ENCODE data around the gene TARM1.

The TARM1 gene

DNA sequence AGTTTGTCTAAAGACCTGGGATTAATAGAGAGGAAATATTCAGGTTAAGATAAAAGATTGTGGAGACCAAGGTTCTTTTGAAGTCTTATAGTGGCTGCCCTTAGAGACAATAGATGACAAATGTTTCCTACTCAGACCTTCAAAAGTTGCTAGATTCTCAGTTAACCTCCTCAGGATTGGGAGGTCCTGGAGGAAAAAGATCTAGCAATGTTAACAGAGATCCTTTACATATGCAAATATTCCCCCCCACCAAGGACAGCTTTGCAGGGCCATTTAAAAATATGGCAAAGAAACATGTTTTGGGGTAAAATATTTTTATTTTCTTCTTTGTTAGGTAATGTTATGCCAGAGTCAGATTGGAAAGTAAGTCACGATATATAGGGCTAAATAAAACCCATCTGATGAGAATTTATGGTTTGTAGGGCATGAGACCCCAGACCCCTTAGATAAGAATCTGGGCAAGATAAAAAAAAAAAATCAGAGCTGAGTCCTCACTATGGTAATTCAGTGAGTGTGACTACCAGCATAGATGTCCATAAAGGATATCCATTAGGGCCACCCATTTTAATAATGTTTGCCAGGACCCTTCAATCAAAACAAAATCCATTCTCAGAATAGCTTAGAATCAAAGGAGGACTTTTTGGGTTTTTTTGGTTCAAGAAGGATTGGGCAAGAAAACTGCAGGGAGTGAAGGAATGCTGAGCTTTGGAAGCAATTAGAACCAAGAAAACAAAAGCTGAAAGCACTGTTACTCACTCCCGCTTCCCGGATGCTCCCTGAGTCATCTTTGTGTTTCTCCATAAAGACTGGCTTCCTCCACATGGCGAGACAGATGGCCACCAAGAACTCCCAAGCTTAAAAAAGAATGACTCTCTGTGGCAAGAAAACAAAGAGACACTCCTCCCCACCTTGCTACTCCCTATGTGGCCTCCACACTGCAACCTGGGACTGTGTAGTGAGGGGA lies 45.7 kb downstream of the TARM1 start:
- in situ Hi-C loops (cut with MboI; ENCODE audit: low sequenced_read_pairs), result no loop called here

DNA sequence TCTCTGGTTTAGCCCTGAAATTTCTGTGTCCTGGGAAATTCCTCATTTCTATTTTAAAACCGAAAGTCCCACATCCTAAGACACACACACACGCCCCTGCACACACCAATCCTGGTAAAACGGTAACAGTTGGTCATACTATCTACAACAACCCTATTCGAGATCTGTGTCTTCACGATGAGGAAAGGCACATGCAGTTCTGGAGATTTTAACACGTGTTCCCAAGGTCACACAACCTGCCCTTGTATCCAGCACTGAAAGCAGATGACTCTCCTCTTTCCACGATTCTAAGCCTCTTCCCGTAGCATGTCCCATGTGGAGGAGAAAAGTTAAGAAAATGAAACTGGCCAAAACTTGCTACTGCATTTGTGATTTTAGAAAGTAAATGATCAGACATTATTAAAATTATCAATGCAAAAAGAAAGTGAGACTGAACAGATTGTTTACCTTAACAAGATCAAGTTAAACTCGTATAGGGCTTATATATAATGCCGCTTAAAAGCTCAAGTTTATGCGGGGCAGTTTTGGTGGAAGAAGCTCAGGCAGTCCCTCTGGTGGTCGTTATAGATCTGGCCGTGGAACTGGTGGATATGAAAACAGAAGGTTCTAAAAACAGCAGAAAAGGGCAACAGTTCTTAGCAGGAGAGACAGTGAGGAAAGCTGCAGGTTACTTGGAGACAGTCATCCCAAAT lies 50.1 kb downstream of the TARM1 start:
- in situ Hi-C loops (cut with MboI; ENCODE audit: low sequenced_read_pairs), result no loop called here

DNA sequence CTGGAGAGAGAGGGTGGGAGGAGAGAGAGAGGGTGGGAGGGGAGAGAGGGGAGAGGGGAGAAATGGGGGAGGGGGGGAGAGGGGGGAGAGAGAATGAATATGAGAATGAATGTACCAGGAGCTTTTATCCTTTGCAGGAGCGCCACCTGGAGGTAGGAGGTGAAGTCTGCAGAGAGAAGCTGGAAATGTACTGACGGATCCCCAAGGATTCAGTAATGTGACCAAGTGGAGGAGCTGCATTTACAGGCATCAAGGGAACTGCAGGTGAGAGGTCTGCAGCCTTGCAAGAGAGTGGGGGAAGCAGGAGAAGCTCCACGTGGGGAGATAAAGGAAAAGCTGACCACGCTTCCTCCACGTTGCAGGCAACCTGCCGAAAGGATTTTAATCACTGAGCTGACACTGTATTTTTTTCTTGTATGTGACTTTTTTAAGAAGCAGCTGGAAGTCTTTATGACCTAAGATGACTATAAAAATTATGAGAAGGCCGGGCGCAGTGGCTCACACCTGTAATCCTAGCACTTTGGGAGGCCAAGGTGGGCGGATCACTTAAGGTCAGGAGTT lies 51.2 kb downstream of the TARM1 start:
- in situ Hi-C loops (cut with MboI; ENCODE audit: low sequenced_read_pairs), result loop anchor here (10.0 kb wide), 1 partner anchor 225 kb away; no protein-coding TSS in a partner anchor

DNA sequence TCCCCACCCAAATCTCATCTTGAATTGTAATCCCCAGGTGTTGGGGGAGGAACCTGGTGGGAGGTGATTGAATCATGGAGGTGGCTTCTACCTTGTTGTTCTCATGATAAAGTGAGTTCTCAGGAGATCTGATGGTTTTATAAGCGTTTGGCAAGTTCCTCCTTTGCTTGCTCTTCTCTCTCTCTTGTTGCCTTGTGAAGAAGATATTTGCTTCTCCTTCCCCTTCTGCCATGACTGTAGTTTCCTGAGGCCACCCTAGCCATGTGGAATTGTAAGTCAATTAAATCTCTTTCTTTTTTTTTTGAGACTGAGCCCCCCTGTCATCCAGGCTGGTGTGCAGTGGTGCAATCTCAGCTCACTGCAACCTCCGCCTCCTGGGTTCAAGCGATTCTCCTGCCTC lies 51.9 kb downstream of the TARM1 start:
- in situ Hi-C loops (cut with MboI; ENCODE audit: low sequenced_read_pairs), result loop anchor here (10.0 kb wide), 1 partner anchor 224 kb away; no protein-coding TSS in a partner anchor

DNA sequence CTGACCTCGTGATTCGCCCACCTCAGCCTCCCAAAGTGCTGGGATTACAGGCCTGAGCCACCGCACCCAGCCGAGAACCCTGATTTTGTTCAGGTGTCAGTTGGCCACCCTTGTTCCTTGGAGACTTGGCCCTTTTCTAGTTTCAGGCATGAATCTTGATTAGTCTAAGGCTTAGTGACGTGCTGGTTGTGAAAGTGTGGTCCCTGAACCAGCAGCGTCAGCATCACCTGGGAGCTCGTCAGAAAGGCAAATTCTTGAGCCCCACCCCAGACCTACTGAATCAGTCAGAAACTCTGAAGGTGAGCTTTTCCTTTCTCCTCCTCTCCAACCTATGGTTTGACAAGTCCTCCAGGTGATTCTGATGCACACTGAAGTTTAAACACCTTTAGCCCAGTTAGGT lies 54.5 kb downstream of the TARM1 start:
- in situ Hi-C loops (cut with MboI; ENCODE audit: low sequenced_read_pairs), result loop anchor here (10.0 kb wide), 1 partner anchor 222 kb away; no protein-coding TSS in a partner anchor

DNA sequence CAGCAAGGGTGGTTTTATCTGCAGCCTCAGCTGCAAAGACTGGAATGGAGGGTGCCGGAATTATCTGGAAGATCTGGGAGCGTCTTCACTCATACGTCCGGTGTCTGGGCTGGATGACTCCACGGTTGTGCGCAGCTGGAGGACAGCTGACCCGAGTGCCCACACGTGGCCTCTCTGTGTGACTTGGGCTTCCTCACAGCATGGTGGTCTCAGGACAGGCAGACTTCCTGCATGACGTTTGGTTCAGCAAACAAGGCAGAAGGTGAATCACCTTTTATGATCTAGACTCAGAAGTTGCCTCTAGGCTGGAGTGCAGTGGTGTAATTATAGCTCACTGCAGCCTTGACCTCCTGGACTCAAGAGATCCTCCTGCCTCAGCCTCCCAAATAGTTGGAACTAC lies 56.5 kb downstream of the TARM1 start:
- in situ Hi-C loops (cut with MboI; ENCODE audit: low sequenced_read_pairs), result loop anchor here (10.0 kb wide), 1 partner anchor 220 kb away; no protein-coding TSS in a partner anchor

DNA sequence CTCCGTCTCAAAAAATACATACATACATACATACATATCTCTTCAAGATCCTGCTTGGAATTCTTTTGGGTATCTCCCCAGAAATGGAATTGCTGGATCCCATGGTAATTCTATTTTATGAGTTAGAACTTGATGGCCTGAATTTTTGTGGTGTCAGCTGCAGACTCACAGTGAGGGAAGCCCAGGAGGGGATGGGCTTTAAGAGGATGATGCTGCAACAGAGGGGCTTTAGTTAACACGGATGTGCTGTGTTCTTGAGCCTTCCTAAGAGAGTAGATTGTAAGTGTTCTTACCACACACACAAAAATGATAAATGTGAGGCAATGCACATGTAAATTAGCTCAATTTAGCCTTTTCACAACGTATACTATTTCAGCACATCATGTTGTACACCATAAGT lies 58.0 kb downstream of the TARM1 start:
- in situ Hi-C loops (cut with MboI; ENCODE audit: low sequenced_read_pairs), result loop anchor here (10.0 kb wide), 1 partner anchor 218 kb away; no protein-coding TSS in a partner anchor

DNA sequence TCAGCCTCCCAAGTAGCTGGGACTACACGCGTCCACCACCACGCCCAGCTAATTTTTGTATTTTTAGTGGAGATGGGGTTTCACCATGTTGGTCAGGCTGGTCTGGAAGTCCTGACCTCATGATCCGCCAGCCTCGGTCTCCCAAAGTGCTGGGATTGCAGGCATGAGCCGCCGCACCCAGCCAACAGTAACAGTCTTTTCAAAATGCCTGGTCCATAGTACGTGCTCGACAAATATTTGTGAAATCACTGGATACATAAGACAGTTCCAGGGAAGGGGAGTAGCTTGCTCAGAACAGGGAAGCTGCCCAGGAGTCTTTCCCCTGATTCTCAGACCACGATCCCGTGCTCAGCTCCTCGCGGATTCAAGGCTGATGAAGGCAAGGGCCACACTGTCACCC lies 59.2 kb downstream of the TARM1 start:
- in situ Hi-C loops (cut with MboI; ENCODE audit: low sequenced_read_pairs), result loop anchor here (10.0 kb wide), 1 partner anchor 217 kb away; no protein-coding TSS in a partner anchor

DNA sequence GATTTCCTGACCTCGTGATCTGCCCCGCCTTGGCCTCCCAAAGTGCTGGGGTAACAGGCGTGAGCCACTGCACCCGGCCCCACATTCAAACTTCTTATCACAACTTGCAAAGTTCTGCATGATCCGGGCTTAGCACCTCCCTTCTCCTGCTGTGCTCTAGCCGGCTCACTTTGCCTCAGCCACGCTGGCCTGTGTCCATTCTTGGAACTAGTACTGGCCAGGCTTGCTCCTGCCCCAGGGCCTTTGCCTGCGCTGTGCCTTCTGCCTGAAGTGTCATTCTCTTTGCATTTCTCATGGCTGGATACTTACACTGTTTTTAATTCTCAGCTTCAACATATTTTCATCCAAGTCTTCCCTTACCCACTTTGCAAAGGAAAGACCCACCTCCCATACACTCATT lies 59.8 kb downstream of the TARM1 start:
- in situ Hi-C loops (cut with MboI; ENCODE audit: low sequenced_read_pairs), result loop anchor here (10.0 kb wide), 1 partner anchor 217 kb away; no protein-coding TSS in a partner anchor

Data from HL-60/S4 (cell line).